Measurements from ENCODE around the gene SRPX2.

GRCh38 chrX:100663642-100664041 is 19.6 kb downstream of the SRPX2 start:
- no peak for TF ChIP-seq GATA2 (IDR thresholded peaks at IDR 0.05; ENCODE audit: low read depth, low read length)
- no peak for TF ChIP-seq GATA3 (IDR thresholded peaks at IDR 0.05; ENCODE audit: low read depth, low read length)

Data from SH-SY5Y (cell line).